ENCODE measurements around the gene ONECUT3.

DNA sequence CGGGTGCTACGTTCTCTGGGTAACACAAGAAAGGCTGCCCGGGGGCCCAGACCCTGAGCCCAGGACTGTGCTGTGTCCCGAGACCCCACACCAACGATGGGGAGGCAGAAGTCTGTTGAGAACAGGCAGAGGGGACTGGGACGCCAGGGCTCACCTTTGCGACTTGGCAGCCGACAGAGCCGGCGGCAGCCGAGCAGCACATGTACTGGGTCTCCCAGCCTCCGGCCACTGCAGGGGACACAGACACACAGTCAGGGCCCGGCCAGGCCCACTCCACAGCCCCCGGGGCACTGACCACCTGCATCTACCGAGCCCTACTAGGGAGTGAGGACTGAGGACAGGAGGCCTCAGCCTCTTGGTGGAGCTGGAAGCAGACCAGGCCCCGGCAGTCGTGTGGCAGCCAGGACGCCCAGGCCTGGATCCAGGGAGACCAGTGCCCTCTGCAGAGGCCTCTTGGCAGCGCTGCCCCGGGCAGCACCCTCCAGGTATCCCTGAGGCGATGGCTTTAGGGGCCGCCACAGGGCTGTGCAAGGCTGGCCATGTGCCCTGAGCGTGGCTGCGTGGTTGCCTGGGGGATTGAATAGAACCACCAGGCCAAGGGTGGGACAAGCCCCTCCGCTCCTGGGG is 64.4 kb downstream of the ONECUT3 start:
- TF ChIP-seq ZNF274 (IDR thresholded peaks at IDR 0.05; ENCODE audit: low read length) = no peak
- no peak for TF ChIP-seq ZNF274 (tag by site-specific recombination; IDR thresholded peaks at IDR 0.05; ENCODE audit: borderline replicate concordance)
- TF ChIP-seq, protein P1, sequence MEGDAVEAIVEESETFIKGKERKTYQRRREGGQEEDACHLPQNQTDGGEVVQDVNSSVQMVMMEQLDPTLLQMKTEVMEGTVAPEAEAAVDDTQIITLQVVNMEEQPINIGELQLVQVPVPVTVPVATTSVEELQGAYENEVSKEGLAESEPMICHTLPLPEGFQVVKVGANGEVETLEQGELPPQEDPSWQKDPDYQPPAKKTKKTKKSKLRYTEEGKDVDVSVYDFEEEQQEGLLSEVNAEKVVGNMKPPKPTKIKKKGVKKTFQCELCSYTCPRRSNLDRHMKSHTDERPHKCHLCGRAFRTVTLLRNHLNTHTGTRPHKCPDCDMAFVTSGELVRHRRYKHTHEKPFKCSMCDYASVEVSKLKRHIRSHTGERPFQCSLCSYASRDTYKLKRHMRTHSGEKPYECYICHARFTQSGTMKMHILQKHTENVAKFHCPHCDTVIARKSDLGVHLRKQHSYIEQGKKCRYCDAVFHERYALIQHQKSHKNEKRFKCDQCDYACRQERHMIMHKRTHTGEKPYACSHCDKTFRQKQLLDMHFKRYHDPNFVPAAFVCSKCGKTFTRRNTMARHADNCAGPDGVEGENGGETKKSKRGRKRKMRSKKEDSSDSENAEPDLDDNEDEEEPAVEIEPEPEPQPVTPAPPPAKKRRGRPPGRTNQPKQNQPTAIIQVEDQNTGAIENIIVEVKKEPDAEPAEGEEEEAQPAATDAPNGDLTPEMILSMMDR (tag by site-specific recombination; IDR thresholded peaks at IDR 0.05) = no peak
- TF ChIP-seq, protein P2, sequence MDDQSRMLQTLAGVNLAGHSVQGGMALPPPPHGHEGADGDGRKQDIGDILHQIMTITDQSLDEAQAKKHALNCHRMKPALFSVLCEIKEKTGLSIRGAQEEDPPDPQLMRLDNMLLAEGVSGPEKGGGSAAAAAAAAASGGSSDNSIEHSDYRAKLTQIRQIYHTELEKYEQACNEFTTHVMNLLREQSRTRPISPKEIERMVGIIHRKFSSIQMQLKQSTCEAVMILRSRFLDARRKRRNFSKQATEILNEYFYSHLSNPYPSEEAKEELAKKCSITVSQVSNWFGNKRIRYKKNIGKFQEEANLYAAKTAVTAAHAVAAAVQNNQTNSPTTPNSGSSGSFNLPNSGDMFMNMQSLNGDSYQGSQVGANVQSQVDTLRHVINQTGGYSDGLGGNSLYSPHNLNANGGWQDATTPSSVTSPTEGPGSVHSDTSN (CRISPR knock-in tag; IDR thresholded peaks at IDR 0.05) = no peak
- TF ChIP-seq, protein P3, sequence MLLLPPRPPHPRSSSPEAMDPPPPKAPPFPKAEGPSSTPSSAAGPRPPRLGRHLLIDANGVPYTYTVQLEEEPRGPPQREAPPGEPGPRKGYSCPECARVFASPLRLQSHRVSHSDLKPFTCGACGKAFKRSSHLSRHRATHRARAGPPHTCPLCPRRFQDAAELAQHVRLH (tag by site-specific recombination; IDR thresholded peaks at IDR 0.05) = no peak
- TF ChIP-seq ZBTB17 (tag by site-specific recombination; IDR thresholded peaks at IDR 0.05) = no peak
- TF ChIP-seq ZFP37 (tag by site-specific recombination; IDR thresholded peaks at IDR 0.05) = no peak
- TF ChIP-seq ZFP41 (tag by site-specific recombination; IDR thresholded peaks at IDR 0.05; ENCODE audit: borderline replicate concordance) = no peak
- TF ChIP-seq, protein P4, sequence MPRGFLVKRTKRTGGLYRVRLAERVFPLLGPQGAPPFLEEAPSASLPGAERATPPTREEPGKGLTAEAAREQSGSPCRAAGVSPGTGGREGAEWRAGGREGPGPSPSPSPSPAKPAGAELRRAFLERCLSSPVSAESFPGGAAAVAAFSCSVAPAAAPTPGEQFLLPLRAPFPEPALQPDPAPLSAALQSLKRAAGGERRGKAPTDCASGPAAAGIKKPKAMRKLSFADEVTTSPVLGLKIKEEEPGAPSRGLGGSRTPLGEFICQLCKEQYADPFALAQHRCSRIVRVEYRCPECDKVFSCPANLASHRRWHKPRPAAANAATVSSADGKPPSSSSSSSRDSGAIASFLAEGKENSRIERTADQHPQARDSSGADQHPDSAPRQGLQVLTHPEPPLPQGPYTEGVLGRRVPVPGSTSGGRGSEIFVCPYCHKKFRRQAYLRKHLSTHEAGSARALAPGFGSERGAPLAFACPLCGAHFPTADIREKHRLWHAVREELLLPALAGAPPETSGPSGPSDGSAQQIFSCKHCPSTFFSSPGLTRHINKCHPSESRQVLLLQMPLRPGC (tag by site-specific recombination; IDR thresholded peaks at IDR 0.05) = no peak
- TF ChIP-seq, protein P5, sequence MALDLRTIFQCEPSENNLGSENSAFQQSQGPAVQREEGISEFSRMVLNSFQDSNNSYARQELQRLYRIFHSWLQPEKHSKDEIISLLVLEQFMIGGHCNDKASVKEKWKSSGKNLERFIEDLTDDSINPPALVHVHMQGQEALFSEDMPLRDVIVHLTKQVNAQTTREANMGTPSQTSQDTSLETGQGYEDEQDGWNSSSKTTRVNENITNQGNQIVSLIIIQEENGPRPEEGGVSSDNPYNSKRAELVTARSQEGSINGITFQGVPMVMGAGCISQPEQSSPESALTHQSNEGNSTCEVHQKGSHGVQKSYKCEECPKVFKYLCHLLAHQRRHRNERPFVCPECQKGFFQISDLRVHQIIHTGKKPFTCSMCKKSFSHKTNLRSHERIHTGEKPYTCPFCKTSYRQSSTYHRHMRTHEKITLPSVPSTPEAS (tag by site-specific recombination; IDR thresholded peaks at IDR 0.05) = no peak
- no peak for TF ChIP-seq ZNF747 (tag by site-specific recombination; IDR thresholded peaks at IDR 0.05)
- no peak for TF ChIP-seq ZNF121 (tag by site-specific recombination; IDR thresholded peaks at IDR 0.05)
- TF ChIP-seq, protein P6, sequence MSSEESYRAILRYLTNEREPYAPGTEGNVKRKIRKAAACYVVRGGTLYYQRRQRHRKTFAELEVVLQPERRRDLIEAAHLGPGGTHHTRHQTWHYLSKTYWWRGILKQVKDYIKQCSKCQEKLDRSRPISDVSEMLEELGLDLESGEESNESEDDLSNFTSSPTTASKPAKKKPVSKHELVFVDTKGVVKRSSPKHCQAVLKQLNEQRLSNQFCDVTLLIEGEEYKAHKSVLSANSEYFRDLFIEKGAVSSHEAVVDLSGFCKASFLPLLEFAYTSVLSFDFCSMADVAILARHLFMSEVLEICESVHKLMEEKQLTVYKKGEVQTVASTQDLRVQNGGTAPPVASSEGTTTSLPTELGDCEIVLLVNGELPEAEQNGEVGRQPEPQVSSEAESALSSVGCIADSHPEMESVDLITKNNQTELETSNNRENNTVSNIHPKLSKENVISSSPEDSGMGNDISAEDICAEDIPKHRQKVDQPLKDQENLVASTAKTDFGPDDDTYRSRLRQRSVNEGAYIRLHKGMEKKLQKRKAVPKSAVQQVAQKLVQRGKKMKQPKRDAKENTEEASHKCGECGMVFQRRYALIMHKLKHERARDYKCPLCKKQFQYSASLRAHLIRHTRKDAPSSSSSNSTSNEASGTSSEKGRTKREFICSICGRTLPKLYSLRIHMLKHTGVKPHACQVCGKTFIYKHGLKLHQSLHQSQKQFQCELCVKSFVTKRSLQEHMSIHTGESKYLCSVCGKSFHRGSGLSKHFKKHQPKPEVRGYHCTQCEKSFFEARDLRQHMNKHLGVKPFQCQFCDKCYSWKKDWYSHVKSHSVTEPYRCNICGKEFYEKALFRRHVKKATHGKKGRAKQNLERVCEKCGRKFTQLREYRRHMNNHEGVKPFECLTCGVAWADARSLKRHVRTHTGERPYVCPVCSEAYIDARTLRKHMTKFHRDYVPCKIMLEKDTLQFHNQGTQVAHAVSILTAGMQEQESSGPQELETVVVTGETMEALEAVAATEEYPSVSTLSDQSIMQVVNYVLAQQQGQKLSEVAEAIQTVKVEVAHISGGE (tag by site-specific recombination; conservative IDR thresholded peaks at IDR 0.05; ENCODE audit: low read depth) = no peak
- no peak for TF ChIP-seq ZNF174 (tag by site-specific recombination; IDR thresholded peaks at IDR 0.05)

All from HEK293 (cell line).